Measurements from ENCODE around the gene NCAM1. TPM values are rescaled to one million over a fixed set of nuclear protein-coding genes. Genes with fewer than 3 reads are reported as not detected.

The NCAM1 gene
- total RNA-seq, 2 experiments from 2014 or later: not detected

- intact Hi-C loops (cut with micrococcal nuclease): no loop called here
- Mint-ChIP-seq H3K4me3 (no peak overlapping the region), H3K27ac (no peak overlapping the region), H3K4me1 (ENCODE audit: low read depth) (peaks cover 3% of the 10 kb centered on the region), H3K36me3 (ENCODE audit: low read depth) (no peaks in the 10 kb centered on the region), H3K9me3 (no peaks in the 10 kb centered on the region), H3K27me3 (ENCODE audit: low read depth) (peaks cover 32% of the 10 kb centered on the region)
- CTCF ChIA-PET: no interaction called here
- no peak for DNase-seq
Measured at GRCh38 chr11:113251281-113251680, 290.1 kb downstream of the NCAM1 start.

- CTCF ChIA-PET: no interaction called here
- Mint-ChIP-seq H3K9me3 (no peaks in the 10 kb centered on the region), H3K36me3 (ENCODE audit: low read depth) (no peaks in the 10 kb centered on the region), H3K4me1 (ENCODE audit: low read depth) (peaks cover 3% of the 10 kb centered on the region), H3K4me3 (no peak overlapping the region), H3K27me3 (ENCODE audit: low read depth) (peaks cover 14% of the 10 kb centered on the region), H3K27ac (no peak overlapping the region)
- no peak for DNase-seq
- intact Hi-C loops (cut with micrococcal nuclease): no loop called here
Measured at GRCh38 chr11:113253406-113253805, 292.2 kb downstream of the NCAM1 start.

- CTCF ChIA-PET: no interaction called here
- Mint-ChIP-seq H3K27me3 (ENCODE audit: low read depth) (peaks cover 5% of the 10 kb centered on the region), H3K36me3 (ENCODE audit: low read depth) (no peaks in the 10 kb centered on the region), H3K4me1 (ENCODE audit: low read depth) (no peaks in the 10 kb centered on the region), H3K27ac (no peak overlapping the region), H3K4me3 (no peak overlapping the region), H3K9me3 (no peaks in the 10 kb centered on the region)
- DNase-seq: no peak
- intact Hi-C loops (cut with micrococcal nuclease): no loop called here
Measured at GRCh38 chr11:113255096-113255495, 293.9 kb downstream of the NCAM1 start.

GRCh38 chr11:113255741-113256140, 294.5 kb downstream of the NCAM1 start:
- no peaks in the 10 kb centered on the region for H3K27me3 Mint-ChIP-seq (ENCODE audit: low read depth)
- H3K27ac Mint-ChIP-seq: no peak overlapping the region
- H3K9me3 Mint-ChIP-seq: no peaks in the 10 kb centered on the region
- no peak for DNase-seq
- H3K36me3 Mint-ChIP-seq (ENCODE audit: low read depth): no peaks in the 10 kb centered on the region
- intact Hi-C loops (cut with micrococcal nuclease): no loop called here
- H3K4me1 Mint-ChIP-seq (ENCODE audit: low read depth): no peaks in the 10 kb centered on the region
- H3K4me3 Mint-ChIP-seq: no peak overlapping the region
- CTCF ChIA-PET: no interaction called here

GRCh38 chr11:113256431-113257202, 295.4 kb downstream of the NCAM1 start:
- intact Hi-C loops (cut with micrococcal nuclease): no loop called here
- H3K27ac Mint-ChIP-seq: no peak overlapping the region
- H3K9me3 Mint-ChIP-seq: no peaks in the 10 kb centered on the region
- no peaks in the 10 kb centered on the region for H3K36me3 Mint-ChIP-seq (ENCODE audit: low read depth)
- no peaks in the 10 kb centered on the region for H3K27me3 Mint-ChIP-seq (ENCODE audit: low read depth)
- CTCF ChIA-PET: no interaction called here
- no peak overlapping the region for H3K4me3 Mint-ChIP-seq
- H3K4me1 Mint-ChIP-seq (ENCODE audit: low read depth): no peaks in the 10 kb centered on the region
- no peak for DNase-seq

GRCh38 chr11:113260096-113260425, 298.8 kb downstream of the NCAM1 start:
- Mint-ChIP-seq H3K27me3 (ENCODE audit: low read depth) (no peaks in the 10 kb centered on the region), H3K9me3 (no peaks in the 10 kb centered on the region), H3K4me3 (no peak overlapping the region), H3K4me1 (ENCODE audit: low read depth) (no peaks in the 10 kb centered on the region), H3K27ac (no peak overlapping the region), H3K36me3 (ENCODE audit: low read depth) (no peaks in the 10 kb centered on the region)
- CTCF ChIA-PET: no interaction called here
- intact Hi-C loops (cut with micrococcal nuclease): no loop called here
- DNase-seq: no peak

- H3K27ac Mint-ChIP-seq: no peak overlapping the region
- H3K9me3 Mint-ChIP-seq: no peaks in the 10 kb centered on the region
- no peaks in the 10 kb centered on the region for H3K27me3 Mint-ChIP-seq (ENCODE audit: low read depth)
- H3K36me3 Mint-ChIP-seq (ENCODE audit: low read depth): no peaks in the 10 kb centered on the region
- intact Hi-C loops (cut with micrococcal nuclease): no loop called here
- CTCF ChIA-PET: no interaction called here
- no peak overlapping the region for H3K4me3 Mint-ChIP-seq
- no peaks in the 10 kb centered on the region for H3K4me1 Mint-ChIP-seq (ENCODE audit: low read depth)
- DNase-seq: no peak
Measured at GRCh38 chr11:113260541-113260940, 299.3 kb downstream of the NCAM1 start.

- Mint-ChIP-seq H3K36me3 (ENCODE audit: low read depth) (no peaks in the 10 kb centered on the region), H3K4me1 (ENCODE audit: low read depth) (no peaks in the 10 kb centered on the region), H3K27me3 (ENCODE audit: low read depth) (peaks cover 2% of the 10 kb centered on the region), H3K9me3 (no peaks in the 10 kb centered on the region), H3K4me3 (no peak overlapping the region), H3K27ac (no peak overlapping the region)
- intact Hi-C loops (cut with micrococcal nuclease): no loop called here
- DNase-seq: no peak
- CTCF ChIA-PET: no interaction called here
Measured at GRCh38 chr11:113261709-113262475, 300.7 kb downstream of the NCAM1 start.

GRCh38 chr11:113262594-113262993, 301.4 kb downstream of the NCAM1 start:
- H3K9me3 Mint-ChIP-seq: no peaks in the 10 kb centered on the region
- DNase-seq: peak; percentile 55
- peaks cover 2% of the 10 kb centered on the region for H3K27me3 Mint-ChIP-seq (ENCODE audit: low read depth)
- intact Hi-C loops (cut with micrococcal nuclease): no loop called here
- no peaks in the 10 kb centered on the region for H3K36me3 Mint-ChIP-seq (ENCODE audit: low read depth)
- CTCF ChIA-PET: interaction anchor here (0.7 kb wide), 1 partner anchor 379 kb away, joined by 3 read pairs; no protein-coding TSS in a partner anchor
- no peak overlapping the region for H3K4me3 Mint-ChIP-seq
- no peak overlapping the region for H3K27ac Mint-ChIP-seq
- no peaks in the 10 kb centered on the region for H3K4me1 Mint-ChIP-seq (ENCODE audit: low read depth)

- intact Hi-C loops (cut with micrococcal nuclease): no loop called here
- no peak for DNase-seq
- no peaks in the 10 kb centered on the region for H3K4me1 Mint-ChIP-seq (ENCODE audit: low read depth)
- no peaks in the 10 kb centered on the region for H3K9me3 Mint-ChIP-seq
- H3K36me3 Mint-ChIP-seq (ENCODE audit: low read depth): no peaks in the 10 kb centered on the region
- no peak overlapping the region for H3K4me3 Mint-ChIP-seq
- CTCF ChIA-PET: no interaction called here
- peaks cover 2% of the 10 kb centered on the region for H3K27me3 Mint-ChIP-seq (ENCODE audit: low read depth)
- H3K27ac Mint-ChIP-seq: no peak overlapping the region
Measured at GRCh38 chr11:113263458-113264259, 302.4 kb downstream of the NCAM1 start.

GRCh38 chr11:113265362-113265761, 304.1 kb downstream of the NCAM1 start:
- peaks cover 2% of the 10 kb centered on the region for H3K27me3 Mint-ChIP-seq (ENCODE audit: low read depth)
- no peaks in the 10 kb centered on the region for H3K9me3 Mint-ChIP-seq
- no peak overlapping the region for H3K4me3 Mint-ChIP-seq
- no peak overlapping the region for H3K27ac Mint-ChIP-seq
- no peaks in the 10 kb centered on the region for H3K36me3 Mint-ChIP-seq (ENCODE audit: low read depth)
- CTCF ChIA-PET: no interaction called here
- DNase-seq: no peak
- intact Hi-C loops (cut with micrococcal nuclease): no loop called here
- H3K4me1 Mint-ChIP-seq (ENCODE audit: low read depth): no peaks in the 10 kb centered on the region

GRCh38 chr11:113267493-113267892, 306.3 kb downstream of the NCAM1 start:
- Mint-ChIP-seq H3K36me3 (ENCODE audit: low read depth) (no peaks in the 10 kb centered on the region), H3K27me3 (ENCODE audit: low read depth) (peaks cover 2% of the 10 kb centered on the region), H3K9me3 (no peaks in the 10 kb centered on the region), H3K4me3 (no peak overlapping the region), H3K27ac (no peak overlapping the region), H3K4me1 (ENCODE audit: low read depth) (no peaks in the 10 kb centered on the region)
- CTCF ChIA-PET: no interaction called here
- no peak for DNase-seq
- intact Hi-C loops (cut with micrococcal nuclease): no loop called here
